ENCODE data around the gene MMEL1. TPM values are rescaled to one million over a fixed set of nuclear protein-coding genes. Genes with fewer than 3 reads are reported as not detected.

The MMEL1 gene
- total and polyA plus RNA-seq, 2 donors (not counting 1 experiment from before 2014, with no cell fraction given): not detected

GRCh38 chr1:2575801-2576663, 56.8 kb downstream of the MMEL1 start:
- H3K36me3 ChIP-seq (replicated peaks in 1 of 2; ENCODE audit: control extremely low read depth in 1 of 2, control insufficient read depth in 1 of 2, extremely low read depth in 1 of 2, insufficient read depth in 2 of 2, low read length in 1 of 2): no peaks in the 10 kb centered on the region
- DNase-seq (peak; percentile 66), ATAC-seq (ENCODE audit: low read depth) (no peak)
- intact Hi-C loops (cut with micrococcal nuclease): no loop called here
- Mint-ChIP-seq H3K27me3 (no peaks in the 10 kb centered on the region), H3K4me3 (peak overlapping the region; percentile 83), H3K27ac (peak overlapping the region; percentile 98), H3K9me3 (ENCODE audit: insufficient read depth) (peaks cover 9% of the 10 kb centered on the region), H3K4me1 (peaks cover 61% of the 10 kb centered on the region)
- H3K4me2 ChIP-seq (replicated peaks; ENCODE audit: low read depth, low read length, poor library complexity, severe bottlenecking): peak overlapping the region; percentile 70
- ChIA-PET POLR2A (interaction anchor here (0.5 to 3.1 kb wide), 3 partner anchors 10 to 28 kb away, joined by 4 to 38 read pairs (median 33); partner anchors contain the start of genes PRXL2B and TNFRSF14), CTCF (interaction anchor here (0.6 to 6.1 kb wide), 4 partner anchors 10 to 70 kb away, joined by 3 to 33 read pairs (median 12); partner anchors contain the start of gene PRXL2B)
- no peaks in the 10 kb centered on the region for H4K20me1 ChIP-seq (ENCODE audit: control insufficient read depth, insufficient read depth, low read length, poor library complexity, severe bottlenecking)
- peak overlapping the region in 2 of 5 experiments; percentile 46 to 59 for H3K4me3 ChIP-seq (ENCODE audit: control extremely low read depth in 1 of 5, extremely low read depth in 1 of 5, insufficient read depth in 1 of 5, low read depth in 2 of 5, low read length in 4 of 5)
- H3K9me3 ChIP-seq (ENCODE audit: control extremely low read depth in 1 of 3, control insufficient read depth in 2 of 3, insufficient read depth in 1 of 3, low read length in 2 of 3): peaks cover 0 to 15% (median 0%) of the 10 kb centered on the region in 3 donors
- no peaks in the 10 kb centered on the region for H3K27me3 ChIP-seq (replicated peaks in 1 of 4; ENCODE audit: control extremely low read depth in 1 of 4, control insufficient read depth in 3 of 4, insufficient read depth in 4 of 4, low read length in 3 of 4)
- H3K9ac ChIP-seq (ENCODE audit: low read length): peak overlapping the region; percentile 43
- 81% methylated on average over 15 of the region's 23 CpGs for WGBS (ENCODE audit: insufficient coverage)
- H3K27ac ChIP-seq (ENCODE audit: low read length in 2 of 2): peak overlapping the region; percentile 21 to 100
- H3K79me2 ChIP-seq (ENCODE audit: control insufficient read depth, insufficient read depth, low read length): peaks cover 4% of the 10 kb centered on the region
- peaks cover 46 to 59% of the 10 kb centered on the region in 2 donors for H3K4me1 ChIP-seq (ENCODE audit: control insufficient read depth in 2 of 2, insufficient read depth in 2 of 2, low read length in 2 of 2)
- H2AFZ ChIP-seq (ENCODE audit: insufficient read depth, low read depth, low read length, poor library complexity, severe bottlenecking): peak overlapping the region; percentile 9
- no peak for TF ChIP-seq CTCF (IDR thresholded peaks at IDR 0.05)
- TF ChIP-seq EZH2 (IDR thresholded peaks at IDR 0.05; ENCODE audit: borderline replicate concordance, insufficient read depth, low read depth, low read length, poor library complexity, severe bottlenecking): no peak

GRCh38 chr1:2574350-2574749, 58.5 kb downstream of the MMEL1 start:
- Mint-ChIP-seq H3K9me3 (ENCODE audit: insufficient read depth) (peaks cover 9% of the 10 kb centered on the region), H3K27me3 (no peaks in the 10 kb centered on the region), H3K4me1 (peaks cover 48% of the 10 kb centered on the region), H3K4me3 (no peak overlapping the region), H3K27ac (no peak overlapping the region)
- ChIA-PET CTCF (interaction anchor here (1.2 to 6.1 kb wide), 2 partner anchors 13 to 18 kb away, joined by 6 to 33 read pairs; partner anchors contain the start of gene TNFRSF14), POLR2A (no interaction called here)
- Histone ChIP-seq H3K27me3 (replicated peaks in 1 of 4; ENCODE audit: control extremely low read depth in 1 of 4, control insufficient read depth in 3 of 4, insufficient read depth in 4 of 4, low read length in 3 of 4) (no peaks in the 10 kb centered on the region), H3K4me3 (ENCODE audit: control extremely low read depth in 1 of 5, extremely low read depth in 1 of 5, insufficient read depth in 1 of 5, low read depth in 2 of 5, low read length in 4 of 5) (no peak overlapping the region), H3K4me1 (ENCODE audit: control insufficient read depth in 2 of 2, insufficient read depth in 2 of 2, low read length in 2 of 2) (peaks cover 35 to 42% of the 10 kb centered on the region in 2 donors), H2AFZ (ENCODE audit: insufficient read depth, low read depth, low read length, poor library complexity, severe bottlenecking) (no peak overlapping the region), H3K9ac (ENCODE audit: low read length) (no peak overlapping the region), H4K20me1 (ENCODE audit: control insufficient read depth, insufficient read depth, low read length, poor library complexity, severe bottlenecking) (no peaks in the 10 kb centered on the region), H3K27ac (ENCODE audit: low read length in 2 of 2) (no peak overlapping the region), H3K36me3 (replicated peaks in 1 of 2; ENCODE audit: control extremely low read depth in 1 of 2, control insufficient read depth in 1 of 2, extremely low read depth in 1 of 2, insufficient read depth in 2 of 2, low read length in 1 of 2) (no peaks in the 10 kb centered on the region), H3K4me2 (replicated peaks; ENCODE audit: low read depth, low read length, poor library complexity, severe bottlenecking) (no peak overlapping the region), H3K79me2 (ENCODE audit: control insufficient read depth, insufficient read depth, low read length) (peaks cover under 1% of the 10 kb centered on the region), H3K9me3 (ENCODE audit: control extremely low read depth in 1 of 3, control insufficient read depth in 2 of 3, insufficient read depth in 1 of 3, low read length in 2 of 3) (peaks cover 0 to 8% (median 0%) of the 10 kb centered on the region in 3 donors)
- no peak for DNase-seq
- WGBS (ENCODE audit: insufficient coverage): 90% methylated on average over 4 of the region's 9 CpGs
- TF ChIP-seq CTCF (IDR thresholded peaks at IDR 0.05): no peak
- no peak for TF ChIP-seq EZH2 (IDR thresholded peaks at IDR 0.05; ENCODE audit: borderline replicate concordance, insufficient read depth, low read depth, low read length, poor library complexity, severe bottlenecking)
- intact Hi-C loops (cut with micrococcal nuclease): no loop called here
- no peak for ATAC-seq (ENCODE audit: low read depth)

Data from B cell (primary cell).